K562 (cell line): Measurements from ENCODE around the gene PRKAR1B. TPM values are rescaled to one million over a fixed set of nuclear protein-coding genes. Genes with fewer than 3 reads are reported as not detected.

Experiments
- CUX1 ChIP-seq: fragments of 200-800 bp; sonication (Bioruptor generic); IDR thresholded peaks from 2 replicates; pipeline ENCODE4 v1.6.1; 2016; ENCODE audit warnings: missing genetic modification characterization, missing compliant biosample characterization
- NR2C2 ChIP-seq, 2 experiments: fragments of 200-800 bp in 1 of 2; sonication (Bioruptor generic) in 1 of 2; sonication (generic) in 1 of 2; formaldehyde crosslinking in 1 of 2; IDR thresholded peaks; 2 replicates each; pipeline versions ENCODE4 v1.6.1 to v1.8.0; 2016 to 2022; ENCODE audit warnings: mild to moderate bottlenecking in 1 of 2, missing compliant biosample characterization in 1 of 2, missing genetic modification characterization in 1 of 2, missing genetic modification reagents in 1 of 2
- RAD21 ChIP-seq, 2 experiments: fragments of 250-450 bp in 1 of 2; fragments of 450-650 bp in 1 of 2; sonication (Bioruptor Pico) in 1 of 2; formaldehyde crosslinking in 1 of 2; IDR thresholded peaks in 1 of 2; conservative IDR thresholded peaks in 1 of 2; 2 replicates each; pipeline versions ENCODE4 v1.4.0 to v1.8.0; 2020 to 2022; ENCODE audit warnings: mild to moderate bottlenecking in 2 of 2, moderate library complexity in 1 of 2
- SNRNP70 ChIP-seq: fragments of 200-400 bp; formaldehyde crosslinking; optimal IDR thresholded peaks from 2 replicates; pipeline ENCODE3; 2017; ENCODE audit warnings: low read depth, low read length
- ZBTB8A ChIP-seq: fragments of 450-650 bp; IDR thresholded peaks from 2 replicates; pipeline ENCODE4 v1.6.1; 2018; ENCODE audit warnings: mild to moderate bottlenecking, moderate library complexity; ENCODE audit not compliant: partially characterized antibody
- ZFP1 ChIP-seq: fragments of 450-650 bp; formaldehyde crosslinking; IDR thresholded peaks from 2 replicates; pipeline ENCODE4 v1.4.0; 2020; ENCODE audit warnings: mild to moderate bottlenecking, mixed read lengths
- ZNF121 ChIP-seq: sonication (generic); formaldehyde crosslinking; conservative IDR thresholded peaks from 2 replicates; pipeline ENCODE4 v1.8.0; 2022; ENCODE audit warnings: missing genetic modification reagents
- ZNF76 ChIP-seq: fragments of 250-450 bp; sonication (Bioruptor Pico); IDR thresholded peaks from 2 replicates; pipeline ENCODE4 v1.4.0; 2020; ENCODE audit warnings: mild to moderate bottlenecking, moderate library complexity, borderline replicate concordance
- polyA plus RNA-seq, 8 experiments: library from polyadenylated mRNA; depleted of rRNA in 4 of 8; stranded (reverse) in 5 of 8; unstranded in 3 of 8; fragments of >200 nt; fragmentation: Nextera tagmentation in 2 of 8; fragmentation: Illumina TruSeq in 1 of 8; extraction: Ambion mirVana in 2 of 8; extraction: Trizol in 1 of 8; gene quantifications; 2 replicates each; pipeline versions ENCODE4 v1.2.1 to v1.2.3, GENCODE V29; 2011 to 2014; ENCODE audit warnings: inconsistent platforms in 1 of 8, missing spikeins in 1 of 8
- total RNA-seq, 7 experiments: library from RNA; depleted of rRNA in 6 of 7; stranded (reverse); fragments of >200 nt in 6 of 7; fragmentation: Illumina TruSeq in 2 of 7; extraction: Trizol in 2 of 7; gene quantifications; 2 replicates each; pipeline versions ENCODE4 v1.2.1 to v1.2.3, GENCODE V29; 2011 to 2021; ENCODE audit warnings: low replicate concordance in 1 of 7
- TF ChIP-seq, protein P1 (sequence below): fragments of 250-450 bp; sonication (Bioruptor Pico); IDR thresholded peaks from 2 replicates; pipeline ENCODE4 v1.4.0; 2020; ENCODE audit warnings: mild to moderate bottlenecking, moderate library complexity
- TF ChIP-seq, protein P2 (sequence below): sonication (generic); formaldehyde crosslinking; IDR thresholded peaks from 2 replicates; pipeline ENCODE4 v1.8.0; 2022; ENCODE audit warnings: mild to moderate bottlenecking, missing genetic modification reagents, borderline replicate concordance
- TF ChIP-seq, protein P3 (sequence below): fragments of 450-650 bp; IDR thresholded peaks from 2 replicates; pipeline ENCODE4 v1.6.1; 2016; ENCODE audit warnings: mild to moderate bottlenecking

PRKAR1B gene
- total and polyA plus RNA-seq, 9 of the 15 experiments (the other 6 are each of a cell fraction or from before 2014, with no cell fraction given), result 0.99 to 30.5 (median 12.7) TPM

- TF ChIP-seq, protein P1, sequence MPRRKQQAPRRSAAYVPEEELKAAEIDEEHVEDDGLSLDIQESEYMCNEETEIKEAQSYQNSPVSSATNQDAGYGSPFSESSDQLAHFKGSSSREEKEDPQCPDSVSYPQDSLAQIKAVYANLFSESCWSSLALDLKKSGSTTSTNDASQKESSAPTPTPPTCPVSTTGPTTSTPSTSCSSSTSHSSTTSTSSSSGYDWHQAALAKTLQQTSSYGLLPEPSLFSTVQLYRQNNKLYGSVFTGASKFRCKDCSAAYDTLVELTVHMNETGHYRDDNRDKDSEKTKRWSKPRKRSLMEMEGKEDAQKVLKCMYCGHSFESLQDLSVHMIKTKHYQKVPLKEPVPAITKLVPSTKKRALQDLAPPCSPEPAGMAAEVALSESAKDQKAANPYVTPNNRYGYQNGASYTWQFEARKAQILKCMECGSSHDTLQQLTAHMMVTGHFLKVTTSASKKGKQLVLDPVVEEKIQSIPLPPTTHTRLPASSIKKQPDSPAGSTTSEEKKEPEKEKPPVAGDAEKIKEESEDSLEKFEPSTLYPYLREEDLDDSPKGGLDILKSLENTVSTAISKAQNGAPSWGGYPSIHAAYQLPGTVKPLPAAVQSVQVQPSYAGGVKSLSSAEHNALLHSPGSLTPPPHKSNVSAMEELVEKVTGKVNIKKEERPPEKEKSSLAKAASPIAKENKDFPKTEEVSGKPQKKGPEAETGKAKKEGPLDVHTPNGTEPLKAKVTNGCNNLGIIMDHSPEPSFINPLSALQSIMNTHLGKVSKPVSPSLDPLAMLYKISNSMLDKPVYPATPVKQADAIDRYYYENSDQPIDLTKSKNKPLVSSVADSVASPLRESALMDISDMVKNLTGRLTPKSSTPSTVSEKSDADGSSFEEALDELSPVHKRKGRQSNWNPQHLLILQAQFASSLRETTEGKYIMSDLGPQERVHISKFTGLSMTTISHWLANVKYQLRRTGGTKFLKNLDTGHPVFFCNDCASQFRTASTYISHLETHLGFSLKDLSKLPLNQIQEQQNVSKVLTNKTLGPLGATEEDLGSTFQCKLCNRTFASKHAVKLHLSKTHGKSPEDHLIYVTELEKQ, result no peak
- TF ChIP-seq ZFP1 (CRISPR knock-in tag) (no peak), RAD21 (CRISPR knock-in tag; conservative IDR thresholded peaks at IDR 0.05 in 1 of 2, IDR thresholded peaks at IDR 0.05 in 1 of 2) (no peak; a peak in 1 of 4 replicates), ZBTB8A (no peak), SNRNP70 (no peak), ZNF121 (no peak), ZNF76 (CRISPR knock-in tag) (no peak), CUX1 (CRISPR knock-in tag) (no peak), NR2C2 (CRISPR knock-in tag; IDR thresholded peaks at IDR 0.05) (no peak), NR2C2 (tag; IDR thresholded peaks at IDR 0.05) (no peak)
- TF ChIP-seq, protein P2, sequence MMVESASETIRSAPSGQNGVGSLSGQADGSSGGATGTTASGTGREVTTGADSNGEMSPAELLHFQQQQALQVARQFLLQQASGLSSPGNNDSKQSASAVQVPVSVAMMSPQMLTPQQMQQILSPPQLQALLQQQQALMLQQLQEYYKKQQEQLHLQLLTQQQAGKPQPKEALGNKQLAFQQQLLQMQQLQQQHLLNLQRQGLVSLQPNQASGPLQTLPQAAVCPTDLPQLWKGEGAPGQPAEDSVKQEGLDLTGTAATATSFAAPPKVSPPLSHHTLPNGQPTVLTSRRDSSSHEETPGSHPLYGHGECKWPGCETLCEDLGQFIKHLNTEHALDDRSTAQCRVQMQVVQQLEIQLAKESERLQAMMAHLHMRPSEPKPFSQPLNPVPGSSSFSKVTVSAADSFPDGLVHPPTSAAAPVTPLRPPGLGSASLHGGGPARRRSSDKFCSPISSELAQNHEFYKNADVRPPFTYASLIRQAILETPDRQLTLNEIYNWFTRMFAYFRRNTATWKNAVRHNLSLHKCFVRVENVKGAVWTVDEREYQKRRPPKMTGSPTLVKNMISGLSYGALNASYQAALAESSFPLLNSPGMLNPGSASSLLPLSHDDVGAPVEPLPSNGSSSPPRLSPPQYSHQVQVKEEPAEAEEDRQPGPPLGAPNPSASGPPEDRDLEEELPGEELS (CRISPR knock-in tag), result no peak
- TF ChIP-seq, protein P3, sequence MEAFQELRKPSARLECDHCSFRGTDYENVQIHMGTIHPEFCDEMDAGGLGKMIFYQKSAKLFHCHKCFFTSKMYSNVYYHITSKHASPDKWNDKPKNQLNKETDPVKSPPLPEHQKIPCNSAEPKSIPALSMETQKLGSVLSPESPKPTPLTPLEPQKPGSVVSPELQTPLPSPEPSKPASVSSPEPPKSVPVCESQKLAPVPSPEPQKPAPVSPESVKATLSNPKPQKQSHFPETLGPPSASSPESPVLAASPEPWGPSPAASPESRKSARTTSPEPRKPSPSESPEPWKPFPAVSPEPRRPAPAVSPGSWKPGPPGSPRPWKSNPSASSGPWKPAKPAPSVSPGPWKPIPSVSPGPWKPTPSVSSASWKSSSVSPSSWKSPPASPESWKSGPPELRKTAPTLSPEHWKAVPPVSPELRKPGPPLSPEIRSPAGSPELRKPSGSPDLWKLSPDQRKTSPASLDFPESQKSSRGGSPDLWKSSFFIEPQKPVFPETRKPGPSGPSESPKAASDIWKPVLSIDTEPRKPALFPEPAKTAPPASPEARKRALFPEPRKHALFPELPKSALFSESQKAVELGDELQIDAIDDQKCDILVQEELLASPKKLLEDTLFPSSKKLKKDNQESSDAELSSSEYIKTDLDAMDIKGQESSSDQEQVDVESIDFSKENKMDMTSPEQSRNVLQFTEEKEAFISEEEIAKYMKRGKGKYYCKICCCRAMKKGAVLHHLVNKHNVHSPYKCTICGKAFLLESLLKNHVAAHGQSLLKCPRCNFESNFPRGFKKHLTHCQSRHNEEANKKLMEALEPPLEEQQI, result no peak
Measured at GRCh38 chr7:522071-522950, 204.8 kb downstream of the PRKAR1B start (continued).
